Bronchial epithelial cell (primary cell): Measurements from ENCODE around the gene EPB41L4B. TPM values are rescaled to one million over a fixed set of nuclear protein-coding genes. Genes with fewer than 3 reads are reported as not detected.
A peak's percentile ranks its signal among the peaks of the same experiment; 100 is the strongest.

Experiments
- DNase-seq: peaks from one replicate; pipeline ENCODE4 v3.0.0-alpha.2; 2010; ENCODE audit warnings: low read depth
- FAIRE-seq: peaks from 2 replicates; lab custom pipeline; 2011; peaks lifted over from hg19 to GRCh38; lab: Jason Lieb, UNC
- H3K27me3 ChIP-seq: 2 replicates; pipeline ENCODE4 v1.5.1; 2011; ENCODE audit warnings: low read length; ENCODE audit not compliant: control insufficient read depth, insufficient read depth
- H3K36me3 ChIP-seq: 2 replicates; pipeline ENCODE4 v1.5.1; 2011; ENCODE audit warnings: low read length; ENCODE audit not compliant: control insufficient read depth, insufficient read depth
- H3K4me3 ChIP-seq: 2 replicates; pipeline ENCODE4 v1.5.1; 2011; ENCODE audit warnings: mild to moderate bottlenecking, low read depth, low read length, control low read depth
- CTCF ChIP-seq: IDR thresholded peaks from 2 replicates; pipeline ENCODE4 v1.5.1; 2011; ENCODE audit warnings: mild to moderate bottlenecking, moderate library complexity, low read length, control low read depth, inconsistent platforms; ENCODE audit not compliant: insufficient read depth, severe bottlenecking
- total RNA-seq: library from RNA; depleted of rRNA; stranded (reverse); fragments of >200 nt; gene quantifications from 2 replicates; pipeline ENCODE4 v1.2.1, GENCODE V29; 2014

EPB41L4B gene
- total RNA-seq, 1 donor from 2014 or later = 30.3 TPM

DNA sequence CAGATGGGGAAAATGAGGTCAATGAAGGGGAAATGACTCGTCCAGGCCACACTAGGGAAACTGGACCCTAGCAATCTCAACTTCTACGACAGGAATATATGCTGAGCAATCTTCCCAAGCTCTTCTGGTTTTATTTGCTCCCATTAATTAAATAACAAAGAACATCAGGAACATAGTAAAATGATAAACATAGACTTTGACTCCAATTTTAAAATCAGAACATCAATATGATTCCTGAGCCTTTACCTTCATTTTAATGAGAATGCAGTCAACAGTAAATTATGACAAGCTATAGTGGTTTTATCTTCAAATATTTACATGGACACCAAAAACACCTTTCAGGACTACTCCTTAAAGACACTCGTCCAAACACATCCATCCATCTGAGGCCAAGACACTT lies 79.7 kb downstream of the EPB41L4B start:
- FAIRE-seq = no peak

DNA sequence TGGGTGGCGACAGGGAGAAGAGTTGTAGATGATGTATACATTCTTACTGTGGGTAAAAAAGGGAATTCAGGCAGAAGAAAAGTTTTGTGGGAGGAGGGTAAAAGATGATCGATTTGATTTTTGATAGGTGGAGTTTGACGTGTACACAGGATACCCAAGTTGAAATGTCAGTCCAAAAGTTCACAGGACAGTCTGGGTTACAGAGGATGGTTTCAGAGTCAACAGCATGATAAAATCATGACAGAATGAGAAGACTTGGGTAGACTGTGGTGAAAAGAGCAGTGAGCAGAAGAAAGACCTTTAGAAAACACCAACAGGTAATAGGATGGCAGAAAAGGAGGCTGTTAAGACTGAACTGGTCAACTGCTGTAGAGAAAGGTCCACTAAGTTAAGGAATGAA lies 81.6 kb downstream of the EPB41L4B start:
- Histone ChIP-seq H3K4me3 (no peak overlapping the region), H3K27me3 (no peaks in the 10 kb centered on the region), H3K36me3 (peaks cover 6% of the 10 kb centered on the region)
- no peak for FAIRE-seq
- DNase-seq = no peak
- no peak for TF ChIP-seq CTCF

More for the DNA sequence above, 79.7 kb downstream of the EPB41L4B start:
- Histone ChIP-seq H3K27me3 (no peaks in the 10 kb centered on the region), H3K36me3 (peaks cover 6% of the 10 kb centered on the region), H3K4me3 (no peak overlapping the region)
- DNase-seq = no peak
- no peak for TF ChIP-seq CTCF

- FAIRE-seq (no peak), DNase-seq (peak; percentile 79)
- H3K4me3 ChIP-seq = no peak overlapping the region
- H3K36me3 ChIP-seq = peaks cover 6% of the 10 kb centered on the region
- TF ChIP-seq CTCF = no peak
- no peaks in the 10 kb centered on the region for H3K27me3 ChIP-seq
These were observed 82.2 kb downstream of the EPB41L4B start for GRCh38 chr9:109238655-109239054.

- DNase-seq (no peak), FAIRE-seq (peak; percentile 68)
- Histone ChIP-seq H3K27me3 (no peaks in the 10 kb centered on the region), H3K36me3 (peaks cover 4% of the 10 kb centered on the region), H3K4me3 (no peak overlapping the region)
- TF ChIP-seq CTCF = no peak
These were observed 82.7 kb downstream of the EPB41L4B start for GRCh38 chr9:109238125-109238524.

DNA sequence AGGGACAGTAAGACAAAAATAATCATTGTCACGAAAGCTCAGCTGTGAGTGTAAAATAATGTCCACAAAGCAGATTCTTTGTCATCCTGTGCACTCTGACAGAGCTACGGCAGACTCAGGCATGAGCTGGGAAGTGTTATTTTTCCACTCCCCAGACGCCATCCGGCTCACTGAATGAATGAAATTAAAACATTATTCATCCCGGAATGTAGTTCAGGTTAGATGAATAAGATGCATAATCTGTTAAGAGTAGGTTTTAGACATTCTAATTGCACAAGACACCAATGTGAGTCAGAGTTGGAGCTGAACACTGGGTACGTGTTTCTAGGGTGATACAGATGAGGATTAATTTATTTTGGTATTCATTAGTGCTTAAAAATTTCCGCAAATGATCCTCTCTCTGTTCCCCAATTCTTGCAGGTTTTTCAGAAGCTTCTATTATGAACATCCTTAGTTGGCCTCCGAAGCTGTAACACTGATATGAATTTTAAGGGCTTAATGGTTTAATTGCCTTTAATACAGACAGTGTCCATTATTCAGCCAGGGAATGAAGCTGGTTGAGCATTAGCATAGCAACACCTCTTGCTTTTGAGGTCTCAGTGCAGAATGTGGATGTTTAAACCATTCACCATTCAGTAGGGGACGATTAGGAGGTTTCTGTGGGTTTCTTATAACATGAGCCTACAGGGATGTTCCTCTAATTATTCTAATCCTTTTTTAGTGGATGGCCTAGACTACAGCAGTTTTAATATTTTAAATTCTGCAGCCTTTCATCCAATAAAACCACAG lies 88.2 kb downstream of the EPB41L4B start:
- Histone ChIP-seq H3K4me3 (no peak overlapping the region), H3K27me3 (no peaks in the 10 kb centered on the region), H3K36me3 (no peaks in the 10 kb centered on the region)
- TF ChIP-seq CTCF = no peak
- peak; percentile 95 for DNase-seq
- FAIRE-seq = no peak
